ENCODE results near the gene PDK4. TPM values are rescaled to one million over a fixed set of nuclear protein-coding genes. Genes with fewer than 3 reads are reported as not detected.

Gene PDK4
- total RNA-seq, 1 experiment from 2014 or later = not detected

- intact Hi-C loops (cut with micrococcal nuclease; ENCODE audit: unreplicated experiment) = no loop called here
- POLR2A ChIA-PET (ENCODE audit: low non-redundant PET) = no interaction called here
- no peaks in the 10 kb centered on the region for H3K4me1 ChIP-seq (ENCODE audit: insufficient read depth, low read length, poor library complexity, severe bottlenecking)
- TF ChIP-seq EZH2 (IDR thresholded peaks at IDR 0.05; ENCODE audit: borderline replicate concordance, low read depth, low read length, poor library complexity, severe bottlenecking) (no peak), CTCF (conservative IDR thresholded peaks at IDR 0.05; ENCODE audit: low read depth, low read length) (no peak)
- CTCF ChIA-PET = no interaction called here
- H3K9me3 ChIP-seq (ENCODE audit: low read depth, low read length, poor library complexity, severe bottlenecking) = no peaks in the 10 kb centered on the region
- H3K4me3 ChIP-seq (ENCODE audit: low read depth, low read length, poor library complexity, severe bottlenecking) = no peak overlapping the region
- no peak for DNase-seq (ENCODE audit: low spot score)
- no TSS peak for BruUV-seq (replicated peaks)
- no peaks in the 10 kb centered on the region for H3K27me3 ChIP-seq (replicated peaks; ENCODE audit: insufficient read depth, low read depth, low read length, poor library complexity)
- H3K36me3 ChIP-seq (ENCODE audit: insufficient read depth, low read length, poor library complexity, severe bottlenecking) = no peaks in the 10 kb centered on the region
- no peak overlapping the region for H3K27ac ChIP-seq (ENCODE audit: low read depth, low read length, poor library complexity, severe bottlenecking)
Observed at GRCh38 chr7:95577137-95577536, 19.2 kb downstream of the PDK4 start.

GRCh38 chr7:95569720-95570119, 26.6 kb downstream of the PDK4 start:
- DNase-seq (ENCODE audit: low spot score) = no peak
- Histone ChIP-seq H3K4me1 (ENCODE audit: insufficient read depth, low read length, poor library complexity, severe bottlenecking) (no peaks in the 10 kb centered on the region), H3K27me3 (replicated peaks; ENCODE audit: insufficient read depth, low read depth, low read length, poor library complexity) (no peaks in the 10 kb centered on the region), H3K9me3 (ENCODE audit: low read depth, low read length, poor library complexity, severe bottlenecking) (no peaks in the 10 kb centered on the region), H3K27ac (ENCODE audit: low read depth, low read length, poor library complexity, severe bottlenecking) (no peak overlapping the region), H3K36me3 (ENCODE audit: insufficient read depth, low read length, poor library complexity, severe bottlenecking) (no peaks in the 10 kb centered on the region), H3K4me3 (ENCODE audit: low read depth, low read length, poor library complexity, severe bottlenecking) (no peak overlapping the region)
- no peak for TF ChIP-seq EZH2 (IDR thresholded peaks at IDR 0.05; ENCODE audit: borderline replicate concordance, low read depth, low read length, poor library complexity, severe bottlenecking)
- TF ChIP-seq CTCF (conservative IDR thresholded peaks at IDR 0.05; ENCODE audit: low read depth, low read length) = no peak
- ChIA-PET POLR2A (ENCODE audit: low non-redundant PET) (no interaction called here), CTCF (no interaction called here)
- no TSS peak for BruUV-seq (replicated peaks)
- intact Hi-C loops (cut with micrococcal nuclease; ENCODE audit: unreplicated experiment) = no loop called here

- CTCF ChIA-PET = no interaction called here
- no peaks in the 10 kb centered on the region for H3K4me1 ChIP-seq (ENCODE audit: insufficient read depth, low read length, poor library complexity, severe bottlenecking)
- BruUV-seq (replicated peaks) = no TSS peak
- TF ChIP-seq CTCF (conservative IDR thresholded peaks at IDR 0.05; ENCODE audit: low read depth, low read length) (no peak), EZH2 (IDR thresholded peaks at IDR 0.05; ENCODE audit: borderline replicate concordance, low read depth, low read length, poor library complexity, severe bottlenecking) (no peak)
- DNase-seq (ENCODE audit: low spot score) = no peak
- no peaks in the 10 kb centered on the region for H3K36me3 ChIP-seq (ENCODE audit: insufficient read depth, low read length, poor library complexity, severe bottlenecking)
- H3K27me3 ChIP-seq (replicated peaks; ENCODE audit: insufficient read depth, low read depth, low read length, poor library complexity) = no peaks in the 10 kb centered on the region
- no peak overlapping the region for H3K4me3 ChIP-seq (ENCODE audit: low read depth, low read length, poor library complexity, severe bottlenecking)
- no peaks in the 10 kb centered on the region for H3K9me3 ChIP-seq (ENCODE audit: low read depth, low read length, poor library complexity, severe bottlenecking)
- POLR2A ChIA-PET (ENCODE audit: low non-redundant PET) = no interaction called here
- intact Hi-C loops (cut with micrococcal nuclease; ENCODE audit: unreplicated experiment) = no loop called here
- no peak overlapping the region for H3K27ac ChIP-seq (ENCODE audit: low read depth, low read length, poor library complexity, severe bottlenecking)
Observed at GRCh38 chr7:95560674-95561073, 35.6 kb downstream of the PDK4 start.

All from A673 (cell line).